Putamen (tissue), 1 donor: ENCODE measurements around the gene SLA2.
"Not testable (repeated sequence)": the region's sequence is repeated elsewhere in the genome, so short reads cannot be mapped to it uniquely, and the experiment has no call there.

Experiments
- DNase-seq: peaks from one replicate; pipeline ENCODE4 v3.0.0-alpha.2; 2016; ENCODE audit warnings: low spot score

The SLA2 gene

DNA sequence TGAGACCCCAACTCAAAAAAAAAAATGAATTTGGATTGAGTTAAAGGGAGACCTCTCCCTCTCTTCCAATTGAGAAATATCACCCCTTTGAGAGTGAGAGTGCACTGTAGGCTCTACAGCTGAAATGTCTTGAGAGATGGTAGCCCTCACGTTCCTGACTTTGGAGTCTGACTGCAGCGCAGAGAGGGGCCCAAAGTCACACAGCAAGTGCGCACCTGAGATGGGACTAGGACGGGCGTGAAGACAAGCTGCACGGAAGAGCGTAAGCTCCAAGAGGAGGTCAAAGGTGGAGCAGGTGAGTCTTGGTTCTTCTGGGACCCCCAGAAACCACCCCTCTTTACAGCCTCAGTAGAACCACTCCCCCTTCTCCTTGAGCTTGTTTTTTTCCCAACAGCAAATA is 643 bp downstream of the SLA2 start:
- no peak for DNase-seq

DNA sequence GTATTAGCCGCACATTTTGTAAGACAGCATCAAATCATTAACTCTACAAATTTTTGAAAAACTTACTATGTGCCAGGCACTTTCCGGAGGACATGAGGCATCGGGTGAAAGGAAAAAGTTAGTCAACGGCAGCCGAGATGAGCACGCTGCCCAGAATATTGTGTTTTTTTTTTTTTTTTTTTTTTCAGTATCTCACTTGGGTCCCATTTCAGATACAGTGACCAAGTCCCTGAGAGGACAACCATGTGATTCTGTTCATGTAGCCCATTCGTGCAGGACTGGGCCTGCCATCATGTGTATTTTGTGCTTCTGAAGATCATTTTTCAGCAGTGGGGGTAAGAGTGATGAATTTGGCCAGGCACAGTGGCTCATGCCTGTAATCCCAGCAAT is 1.3 kb downstream of the SLA2 start:
- DNase-seq: no peak

DNA sequence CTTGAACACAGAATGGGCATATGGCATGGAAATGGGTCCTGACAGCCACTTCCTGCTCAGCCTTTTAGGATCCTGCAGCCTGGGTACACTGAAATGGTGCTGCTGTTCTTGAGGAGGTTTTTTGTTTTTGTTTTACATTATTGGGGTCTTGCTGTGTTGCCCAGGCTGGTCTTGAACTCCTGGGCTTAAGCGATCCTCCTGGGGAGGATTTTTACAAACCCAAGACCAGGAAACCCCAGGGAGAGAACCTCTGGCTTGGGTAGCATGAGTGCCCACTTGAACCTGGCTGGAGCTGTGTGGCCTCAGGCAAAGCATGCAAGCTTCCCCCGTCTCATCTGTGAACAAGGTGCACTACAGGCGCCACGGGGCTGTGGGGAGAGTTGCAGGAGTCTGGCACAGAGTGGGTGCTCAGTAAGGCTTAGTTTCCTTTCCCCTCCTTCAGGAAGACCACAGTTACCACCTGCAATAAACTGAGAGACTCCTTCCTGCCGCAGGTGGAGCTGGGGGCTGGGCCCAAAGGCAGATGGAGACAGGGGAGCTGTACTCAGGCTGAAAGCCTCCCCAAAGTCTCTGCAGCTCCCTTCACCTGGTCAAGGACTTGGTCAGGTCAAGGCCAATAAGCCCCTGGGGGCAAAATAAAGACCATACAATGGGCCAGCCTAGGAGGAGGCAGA is 1.8 kb downstream of the SLA2 start:
- no peak for DNase-seq

DNA sequence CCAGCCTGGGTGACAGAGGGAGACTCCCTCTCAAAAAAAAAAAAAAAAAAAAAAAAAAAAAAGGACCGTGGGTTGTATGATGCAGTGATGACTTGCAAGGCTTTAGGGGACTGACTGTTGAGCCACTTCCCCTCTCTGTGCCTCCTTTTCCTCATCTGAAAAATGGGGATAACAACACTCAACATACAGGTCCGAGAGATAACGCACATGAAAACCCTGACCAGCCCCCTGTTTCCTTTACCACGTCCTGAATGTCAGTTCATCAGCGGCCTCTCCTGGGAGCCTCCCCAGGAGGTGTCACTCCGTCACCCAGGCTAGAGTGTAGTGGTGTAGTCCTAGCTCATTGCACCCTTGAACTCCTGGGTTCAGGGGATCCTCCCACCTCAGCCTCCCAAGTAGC is 3.9 kb downstream of the SLA2 start:
- DNase-seq: no peak

DNA sequence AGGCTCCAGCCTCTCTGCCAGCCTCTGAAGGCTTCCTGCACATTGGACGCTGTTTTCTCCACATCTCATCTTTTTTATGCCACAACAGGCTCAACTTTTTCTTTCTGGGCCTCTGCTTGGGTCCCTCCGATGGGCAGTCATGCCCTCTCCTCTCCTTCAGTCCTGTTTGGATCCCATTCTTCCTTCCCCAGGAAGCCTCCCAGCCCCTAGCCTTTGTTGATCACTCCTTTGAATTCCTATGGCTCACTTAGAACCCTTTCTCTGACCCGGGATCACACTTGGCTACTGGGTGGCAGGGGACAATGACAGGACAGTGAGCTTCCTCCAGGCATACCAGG is 4.5 kb downstream of the SLA2 start:
- DNase-seq: no peak

DNA sequence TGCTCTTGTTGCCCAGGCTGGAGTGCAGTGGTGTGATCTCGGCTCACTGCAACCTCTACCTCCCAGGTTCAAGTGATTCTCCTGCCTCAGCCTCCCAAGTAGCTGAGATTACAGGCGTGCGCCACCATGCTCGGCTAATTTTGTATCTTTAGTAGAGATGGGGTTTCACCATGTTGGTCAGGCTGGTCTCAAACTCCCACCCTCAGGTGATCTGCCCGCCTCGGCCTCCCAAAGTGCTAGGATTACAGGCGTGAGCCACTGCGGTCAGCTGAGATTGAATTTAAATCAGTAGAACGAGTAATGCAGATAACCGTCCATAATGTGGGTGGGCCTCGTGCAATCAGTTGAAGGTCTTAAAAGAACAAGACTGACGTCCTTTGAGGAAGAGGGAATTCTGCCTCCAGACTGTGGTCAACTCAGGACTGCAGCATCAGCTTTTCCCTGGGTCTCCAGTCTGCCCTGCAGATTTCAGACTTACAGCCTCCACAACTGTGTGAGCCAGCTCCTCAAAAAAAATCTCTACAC is 7.1 kb downstream of the SLA2 start:
- not testable (repeated sequence) for DNase-seq

DNA sequence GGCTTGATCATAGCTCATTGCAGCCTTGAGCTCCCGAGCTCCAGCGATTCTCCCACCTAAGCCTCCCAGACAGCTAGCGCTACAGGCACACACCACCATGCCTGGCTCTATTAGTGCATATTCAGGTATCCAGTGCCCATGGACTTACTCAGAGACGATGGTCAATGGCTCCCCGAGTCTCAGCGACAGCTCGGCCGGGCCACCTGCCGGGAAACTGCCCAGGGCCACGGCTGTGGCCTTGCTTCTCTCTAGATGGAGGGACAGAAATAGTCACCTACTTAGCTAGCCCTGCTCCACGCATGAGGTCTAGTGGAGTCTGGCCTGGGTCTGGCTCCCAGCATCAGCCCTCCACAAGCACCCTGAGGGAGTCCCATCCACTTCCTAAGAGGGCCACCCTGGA is 11.7 kb downstream of the SLA2 start:
- no peak for DNase-seq

DNA sequence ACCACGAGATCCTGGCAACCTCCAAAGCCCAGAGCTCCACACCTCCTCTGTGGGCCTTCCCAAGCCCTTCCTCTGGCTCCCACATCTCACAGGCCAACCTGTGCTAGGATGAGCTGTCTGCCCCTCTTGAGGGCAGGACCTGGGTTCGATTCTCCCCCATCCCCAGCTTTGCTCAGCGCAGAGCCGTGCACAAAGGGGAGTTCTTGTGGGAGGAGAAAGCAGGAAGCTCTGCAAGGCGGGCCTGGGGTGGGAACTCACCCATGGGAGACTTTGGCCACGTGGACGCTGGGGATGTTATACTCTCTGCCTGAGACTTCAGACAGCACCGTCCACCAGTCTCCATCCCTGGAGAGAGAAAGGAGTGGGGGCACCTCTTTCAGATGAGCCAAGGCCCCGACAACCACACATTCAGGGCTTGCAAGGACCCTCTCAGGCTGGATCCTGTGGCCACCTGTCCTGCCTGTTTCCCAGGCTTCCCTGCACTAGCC is 12.7 kb downstream of the SLA2 start:
- DNase-seq: no peak

DNA sequence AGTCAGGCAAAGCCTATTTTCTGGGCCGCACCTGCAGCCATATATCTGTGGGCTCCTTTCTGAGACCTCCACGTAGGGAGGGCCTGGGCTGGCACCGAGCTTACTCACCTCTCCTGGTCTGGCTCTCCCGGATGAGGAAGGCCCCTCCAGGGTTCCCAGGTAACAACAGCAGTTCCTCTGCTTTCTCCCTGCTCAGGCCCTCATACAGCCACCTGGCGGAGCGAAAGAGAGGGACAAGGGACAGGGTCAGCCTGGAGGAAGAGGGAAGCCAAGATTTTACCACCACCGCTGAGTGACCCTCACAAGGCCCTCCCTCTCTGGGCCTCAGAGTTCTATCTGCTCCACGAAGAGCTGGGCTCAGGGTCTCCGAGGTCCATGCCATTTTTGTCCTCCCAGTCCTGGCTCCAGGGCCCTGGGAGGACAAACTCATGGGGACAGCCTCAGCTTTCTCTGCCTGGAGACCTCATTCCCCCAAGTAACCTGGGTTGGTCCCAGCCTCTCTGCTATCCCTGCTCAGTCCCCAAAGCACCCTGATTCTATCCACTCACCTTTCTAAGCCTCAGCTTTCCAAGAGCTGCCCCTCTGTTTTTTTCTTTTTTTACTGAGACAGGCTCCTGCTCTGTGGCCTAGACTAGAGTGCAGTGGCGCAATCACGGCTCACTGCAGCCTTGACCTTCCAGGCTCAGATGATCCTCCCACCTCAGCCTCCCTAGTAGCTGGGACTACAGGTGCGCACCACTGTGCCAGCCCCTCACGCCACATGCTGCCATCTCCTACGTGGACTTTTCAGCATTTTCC is 13.3 kb downstream of the SLA2 start:
- DNase-seq: no peak

DNA sequence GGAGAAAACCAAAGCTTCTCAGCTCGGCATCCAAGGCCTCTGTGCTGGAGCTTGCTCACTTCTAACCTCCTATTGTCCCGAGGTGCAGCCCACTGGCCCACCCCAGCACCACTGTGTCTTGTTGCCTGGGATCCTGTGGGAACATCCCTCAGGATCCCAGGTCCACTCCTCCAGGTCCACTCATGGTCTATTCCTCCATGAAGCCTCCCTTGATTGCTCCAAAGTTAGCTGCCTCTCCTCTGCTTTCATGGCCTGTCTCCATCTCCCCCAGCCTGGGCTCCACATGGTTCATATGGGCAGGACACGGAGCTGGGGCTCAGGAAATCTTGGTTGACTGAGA is 13.9 kb downstream of the SLA2 start:
- no peak for DNase-seq

DNA sequence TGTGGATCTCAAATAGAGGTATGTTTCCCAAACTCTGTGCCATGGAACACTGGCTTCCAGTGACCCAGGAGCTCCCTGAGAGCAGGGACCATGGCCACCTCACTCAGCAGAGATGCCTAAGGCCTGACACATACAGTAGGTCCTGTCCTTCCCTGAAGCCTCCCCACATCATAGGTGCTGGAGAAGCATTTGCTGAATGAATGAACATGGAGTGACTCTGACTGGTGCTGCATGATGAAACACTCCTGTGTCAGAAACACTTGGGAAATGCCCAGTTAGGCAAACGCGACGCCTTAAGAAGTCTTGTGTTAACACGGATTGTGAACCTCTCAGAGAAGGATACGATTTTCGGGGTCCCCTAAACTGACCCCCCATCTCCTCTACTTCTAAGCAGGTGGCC is 14.3 kb downstream of the SLA2 start:
- no peak for DNase-seq

DNA sequence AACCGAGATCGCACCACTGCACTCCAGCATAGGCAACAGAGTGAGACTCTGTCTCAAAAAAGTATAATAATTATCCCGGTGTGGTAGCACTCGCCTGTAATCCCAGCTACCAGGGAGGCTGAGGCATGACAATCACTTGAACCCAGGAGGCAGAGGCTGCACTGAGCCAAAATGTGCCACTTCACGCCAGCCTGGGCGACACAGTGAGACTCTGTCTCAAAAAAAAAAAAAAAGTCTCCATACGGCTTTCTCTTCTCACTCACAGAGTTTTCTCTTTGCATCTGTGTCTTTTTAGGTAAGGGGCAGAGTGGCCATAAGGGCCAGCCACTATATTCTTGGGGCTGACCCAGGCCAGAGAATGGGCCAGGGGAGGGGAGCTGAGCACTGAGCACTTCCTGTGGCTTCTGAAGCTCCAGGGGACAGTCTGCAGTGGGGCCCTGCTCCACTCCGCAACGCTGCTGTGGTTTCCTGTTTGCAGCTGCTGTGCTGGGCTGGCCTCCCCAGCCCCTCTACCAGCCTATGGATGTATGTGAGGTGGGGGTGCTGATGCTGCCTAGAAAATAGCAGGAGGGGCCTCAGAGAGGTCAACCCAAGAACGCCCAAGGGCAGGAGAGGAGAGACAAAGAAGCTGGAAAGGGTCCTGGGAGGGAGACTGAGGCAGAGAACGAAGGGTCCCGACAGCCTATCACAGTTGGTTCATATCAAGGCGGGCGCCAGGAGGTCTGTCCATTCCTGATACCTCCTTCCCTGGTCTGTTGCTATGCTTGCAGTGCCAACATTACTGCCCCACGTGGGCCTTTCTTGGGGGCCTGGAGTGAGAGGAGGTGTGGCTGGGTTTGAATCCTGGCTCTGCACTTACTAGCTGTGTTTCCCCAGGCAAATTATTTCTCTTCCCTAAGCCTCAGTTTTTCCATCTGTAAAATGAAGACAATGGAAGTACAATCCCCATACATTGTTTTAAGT is 16.0 kb downstream of the SLA2 start:
- no peak for DNase-seq

DNA sequence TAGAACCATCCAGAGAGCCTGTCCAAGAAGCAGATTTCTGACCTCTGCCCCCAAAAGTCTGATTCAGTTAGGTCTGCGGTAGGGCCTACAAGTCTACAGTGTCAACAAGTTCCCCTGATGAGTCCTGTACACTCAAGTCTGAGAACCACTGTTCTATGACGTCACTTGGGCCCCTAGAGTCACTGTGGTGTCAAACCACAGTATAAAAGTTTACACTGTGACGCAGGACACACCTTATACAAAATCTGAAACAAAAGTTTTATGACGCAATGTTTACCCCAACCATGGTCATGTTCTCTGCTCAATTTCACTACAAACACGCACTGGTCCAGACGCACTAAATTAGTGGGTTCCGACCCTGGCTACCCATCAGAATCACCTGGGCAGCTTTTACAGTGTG is 17.9 kb downstream of the SLA2 start:
- DNase-seq: no peak

DNA sequence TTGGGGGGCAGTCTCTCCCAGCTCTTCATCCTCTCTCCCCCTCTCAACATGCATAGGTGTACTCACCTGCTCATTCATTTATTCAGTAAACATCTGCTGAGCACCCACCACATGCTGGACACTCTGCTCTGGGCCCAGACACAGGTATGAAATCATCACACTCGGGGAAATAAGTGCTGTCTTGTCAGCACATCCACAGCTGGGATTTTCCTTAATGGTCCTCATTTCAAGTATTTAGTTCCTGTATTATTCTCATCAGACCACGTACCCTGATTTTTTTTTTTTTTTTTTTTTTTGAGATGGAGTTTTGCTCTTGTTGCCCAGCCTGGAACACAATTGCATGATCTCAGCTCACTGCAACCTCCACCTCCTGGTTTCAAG is 21.1 kb downstream of the SLA2 start:
- no peak for DNase-seq

DNA sequence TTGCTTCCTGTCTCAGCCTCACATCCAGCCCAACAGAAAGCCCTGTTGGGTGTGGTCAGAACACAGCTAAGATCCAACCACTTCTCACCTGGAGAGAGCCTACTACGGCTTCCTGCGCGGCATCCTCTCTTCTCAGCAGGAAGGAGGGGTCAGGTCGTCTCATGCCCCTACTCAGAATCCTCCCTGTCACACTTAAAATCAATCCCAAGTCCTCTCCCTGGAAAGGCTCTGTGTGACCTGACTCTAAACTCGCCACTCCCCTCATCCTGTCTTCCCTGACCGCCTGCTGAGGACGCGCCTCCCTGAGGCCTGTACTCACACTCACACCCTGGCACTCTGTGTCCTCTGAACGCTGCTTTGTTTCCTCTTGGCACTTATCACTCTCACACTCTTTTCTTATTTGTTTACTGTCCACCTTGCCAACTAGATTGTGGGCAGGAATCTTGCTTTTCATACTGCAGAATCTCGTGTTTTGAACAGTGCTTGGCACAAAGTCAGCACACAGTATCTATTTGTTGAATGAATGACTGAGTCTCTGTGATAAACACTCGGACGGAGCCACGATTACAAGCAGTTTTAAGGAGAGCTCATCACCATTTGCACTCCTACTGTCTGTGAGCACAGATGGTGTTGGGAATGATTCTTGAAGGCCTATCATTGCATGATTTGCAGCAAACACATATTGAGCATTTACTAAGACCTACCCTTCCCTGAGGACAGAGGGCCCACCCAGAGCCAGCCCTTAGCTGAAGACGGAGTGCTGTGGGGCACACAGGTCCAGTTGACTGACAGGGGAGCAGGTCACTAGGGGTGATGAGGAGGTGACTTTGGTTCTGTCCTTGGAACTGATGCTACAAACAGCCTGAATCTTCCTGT is 21.7 kb downstream of the SLA2 start:
- DNase-seq: no peak

DNA sequence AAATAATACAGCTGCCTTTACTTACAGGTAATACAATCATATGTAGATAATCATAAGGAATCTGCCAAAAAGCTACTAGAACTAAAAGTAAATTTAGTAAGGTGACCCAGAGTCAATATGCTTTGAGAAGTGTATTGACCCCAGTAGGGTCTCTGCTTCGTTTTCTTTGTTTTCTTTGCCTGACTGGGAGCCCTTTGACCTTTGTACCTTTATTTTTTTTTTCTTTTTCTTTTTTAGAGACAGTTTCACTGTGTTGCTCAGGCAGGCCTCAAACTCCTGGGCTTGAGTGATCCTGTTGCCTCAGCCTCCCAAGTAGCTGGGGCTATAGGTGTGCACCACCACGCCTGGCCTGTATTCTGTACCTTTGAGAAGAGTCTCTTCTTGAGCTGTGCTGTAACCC is 22.6 kb downstream of the SLA2 start:
- DNase-seq: no peak

DNA sequence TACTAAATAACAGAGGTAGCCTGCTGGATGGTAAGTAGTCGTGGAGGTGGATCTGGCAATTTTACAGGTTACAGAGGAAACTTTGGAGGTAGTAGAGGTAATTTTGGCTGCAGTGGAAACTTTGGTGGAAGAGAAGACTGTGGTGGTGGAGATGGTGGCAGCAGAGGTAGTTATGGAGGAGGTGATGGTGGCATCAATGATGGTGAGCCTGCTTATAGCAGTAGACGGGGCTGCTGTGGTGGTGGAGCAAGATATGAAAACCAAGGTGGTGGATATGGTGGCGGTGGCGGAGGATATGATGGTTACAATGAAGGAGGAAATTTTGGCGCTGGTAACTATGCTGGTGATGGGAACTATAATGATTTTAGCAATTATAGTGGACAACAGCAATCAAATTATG is 25.1 kb downstream of the SLA2 start:
- no peak for DNase-seq

DNA sequence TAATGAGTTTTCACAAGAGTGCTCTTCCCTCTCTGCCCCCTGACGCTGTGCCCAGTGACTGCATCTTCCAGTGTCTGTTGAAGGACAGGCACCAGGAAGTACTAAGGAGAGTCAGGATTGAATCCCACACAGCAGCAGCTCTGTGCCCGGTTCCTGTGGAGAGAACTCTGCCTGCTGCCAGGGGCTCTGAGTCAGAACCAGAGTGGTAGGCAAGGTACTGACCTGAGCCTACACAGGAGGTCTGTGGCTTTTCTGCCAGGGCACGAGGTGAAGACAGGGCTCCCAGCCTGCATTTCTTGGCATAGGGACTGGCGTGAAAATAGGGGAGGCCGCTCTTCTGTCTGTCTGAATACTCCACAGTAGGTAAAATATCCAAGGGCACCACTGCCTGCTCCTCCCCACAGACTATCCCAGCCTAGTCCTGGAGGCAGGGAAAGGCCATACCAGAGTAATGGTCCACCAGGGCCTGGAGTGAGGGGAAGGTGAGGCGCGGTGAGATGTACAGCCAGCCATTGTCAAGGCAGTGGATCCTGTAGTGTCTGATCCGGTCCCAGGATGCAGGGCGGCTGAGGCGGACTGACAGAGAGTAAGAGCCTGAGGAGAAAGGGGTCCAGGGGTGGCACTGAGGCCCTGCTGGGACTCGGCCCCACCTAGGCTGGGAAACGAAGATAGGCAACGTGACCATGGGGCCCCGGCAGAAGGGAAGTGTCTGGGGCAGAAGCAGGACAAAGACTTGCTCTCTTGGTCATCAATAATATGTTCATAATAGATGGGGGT is 31.0 kb downstream of the SLA2 start:
- no peak for DNase-seq

DNA sequence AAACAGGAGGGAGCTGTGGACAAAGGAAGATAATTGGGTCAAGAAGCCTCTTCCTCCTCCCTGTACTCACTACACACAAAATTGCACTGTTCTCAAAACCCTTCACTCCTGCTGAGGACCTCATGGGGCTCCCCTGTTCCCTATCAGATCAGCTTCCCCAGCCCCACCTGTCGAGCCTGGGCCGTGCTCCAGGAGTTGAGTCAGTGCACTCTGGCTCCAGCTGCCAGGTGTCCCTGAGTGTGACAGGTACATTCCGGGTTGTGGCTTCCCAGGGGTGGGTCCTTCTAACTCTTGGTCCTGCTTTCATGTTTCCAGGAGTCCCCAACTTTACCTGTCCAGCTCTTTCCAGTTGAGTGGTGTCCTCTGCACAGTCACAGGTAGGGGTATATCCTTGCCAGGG is 32.0 kb downstream of the SLA2 start:
- no peak for DNase-seq

DNA sequence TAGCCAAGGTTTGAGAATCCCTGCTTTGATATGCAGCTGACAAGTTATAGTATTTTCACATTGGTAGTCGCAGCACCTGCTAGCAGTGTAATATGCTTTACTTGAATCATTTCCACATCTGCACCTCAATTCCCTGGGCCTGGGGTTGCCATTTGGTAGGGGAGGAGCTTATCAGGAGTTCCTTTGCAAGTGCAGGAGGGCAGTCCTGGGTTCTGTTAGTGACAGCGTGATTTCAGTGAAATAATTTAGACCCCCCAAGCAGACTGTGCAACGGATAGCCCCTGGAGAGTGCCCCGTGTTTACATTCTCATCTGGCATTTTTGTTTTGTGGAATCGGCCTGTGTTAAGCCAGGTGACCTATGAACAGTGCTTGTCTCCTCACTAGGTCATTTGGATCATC is 34.4 kb downstream of the SLA2 start:
- no peak for DNase-seq

DNA sequence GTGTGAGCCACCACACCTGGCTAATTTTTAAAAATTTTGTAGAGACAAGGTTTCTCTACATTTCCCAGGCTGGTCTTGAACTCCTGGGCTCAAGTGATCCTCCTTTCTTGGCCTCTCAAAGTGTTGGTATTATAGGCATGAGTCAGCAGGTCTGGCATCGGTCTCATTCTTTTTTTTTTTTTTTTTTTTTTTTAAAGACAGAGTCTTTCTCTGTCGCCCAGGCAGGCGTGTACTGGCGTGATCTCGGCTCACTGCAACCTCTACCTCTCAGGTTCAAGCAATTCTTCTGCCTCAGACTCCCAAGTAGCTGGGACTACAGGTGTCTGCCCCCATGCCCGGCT is 37.6 kb downstream of the SLA2 start:
- DNase-seq: not testable (repeated sequence)
